Mesothelial cell of epicardium (in vitro differentiated cells): ENCODE results near the gene NAA80. TPM values are rescaled to one million over a fixed set of nuclear protein-coding genes. Genes with fewer than 3 reads are reported as not detected.

Experiments
- DNase-seq, 2 experiments: peaks; one replicate each; pipeline ENCODE4 v3.0.0; 2021; ENCODE audit warnings: low spot score in 2 of 2; ENCODE audit not compliant: unreplicated experiment in 2 of 2
- H3K27ac Mint-ChIP-seq: 2 replicates; pipeline ENCODE4 v1.8.0; 2021; ENCODE audit warnings: mixed read lengths
- H3K27me3 Mint-ChIP-seq: 2 replicates; pipeline ENCODE4 v1.8.0; 2021; ENCODE audit warnings: low read depth, mixed read lengths
- H3K36me3 Mint-ChIP-seq: 2 replicates; pipeline ENCODE4 v1.8.0; 2021; ENCODE audit warnings: mixed read lengths
- H3K4me1 Mint-ChIP-seq: 2 replicates; pipeline ENCODE4 v1.8.0; 2021; ENCODE audit warnings: mixed read lengths
- H3K4me3 Mint-ChIP-seq: 2 replicates; pipeline ENCODE4 v1.8.0; 2021; ENCODE audit warnings: mild to moderate bottlenecking, moderate library complexity, mixed read lengths
- H3K9me3 Mint-ChIP-seq: 2 replicates; pipeline ENCODE4 v1.8.0; 2021; ENCODE audit warnings: mixed read lengths
- CTCF ChIP-seq: fragments of 200-600 bp; sonication (generic); IDR thresholded peaks from one replicate; pipeline ENCODE4 v1.5.0; 2021; ENCODE audit warnings: antibody characterized with exemption; ENCODE audit not compliant: unreplicated experiment
- total RNA-seq: library from RNA; stranded (reverse); gene quantifications from 3 replicates; pipeline ENCODE4 v1.2.1, GENCODE V29; 2021

Gene NAA80
- total RNA-seq, 1 donor from 2014 or later: 17.3 TPM

GRCh38 chr3:50342813-50343633 is 43.8 kb upstream of the NAA80 start:
- peaks cover 71% of the 10 kb centered on the region for H3K27me3 Mint-ChIP-seq
- no peak for DNase-seq
- no peaks in the 10 kb centered on the region for H3K36me3 Mint-ChIP-seq
- TF ChIP-seq CTCF: no peak
- no peak overlapping the region for H3K27ac Mint-ChIP-seq
- peaks cover 27% of the 10 kb centered on the region for H3K4me1 Mint-ChIP-seq
- no peaks in the 10 kb centered on the region for H3K9me3 Mint-ChIP-seq
- H3K4me3 Mint-ChIP-seq: no peak overlapping the region

GRCh38 chr3:50341996-50342650 is 42.9 kb upstream of the NAA80 start:
- H3K27me3 Mint-ChIP-seq: peaks cover 71% of the 10 kb centered on the region
- no peak overlapping the region for H3K27ac Mint-ChIP-seq
- no peak for TF ChIP-seq CTCF
- DNase-seq: no peak
- peaks cover 31% of the 10 kb centered on the region for H3K4me1 Mint-ChIP-seq
- no peaks in the 10 kb centered on the region for H3K9me3 Mint-ChIP-seq
- no peak overlapping the region for H3K4me3 Mint-ChIP-seq
- H3K36me3 Mint-ChIP-seq: no peaks in the 10 kb centered on the region

GRCh38 chr3:50341537-50341936 is 42.3 kb upstream of the NAA80 start:
- H3K27me3 Mint-ChIP-seq: peaks cover 71% of the 10 kb centered on the region
- DNase-seq: no peak
- H3K36me3 Mint-ChIP-seq: no peaks in the 10 kb centered on the region
- no peak overlapping the region for H3K27ac Mint-ChIP-seq
- H3K9me3 Mint-ChIP-seq: no peaks in the 10 kb centered on the region
- peaks cover 32% of the 10 kb centered on the region for H3K4me1 Mint-ChIP-seq
- TF ChIP-seq CTCF: no peak
- H3K4me3 Mint-ChIP-seq: peak overlapping the region; percentile 55

GRCh38 chr3:50340448-50341329 is 41.5 kb upstream of the NAA80 start, which contains the start of gene RASSF1:
TSS of gene RASSF1 (minus strand) at chr3:50340836. CDS start at chr3:50340805, 31 bp downstream.
- H3K4me3 Mint-ChIP-seq: peak within 1 kb of the TSS; percentile 85
- H3K27me3 Mint-ChIP-seq: peaks cover 67% of the 10 kb centered on the region
- H3K9me3 Mint-ChIP-seq: no peaks in the 10 kb centered on the region
- no peak for TF ChIP-seq CTCF
- no peaks in the 10 kb centered on the region for H3K36me3 Mint-ChIP-seq
- H3K27ac Mint-ChIP-seq: peak within 1 kb of the TSS; percentile 39
- DNase-seq: no peak
- H3K4me1 Mint-ChIP-seq: peaks cover 35% of the 10 kb centered on the region

- H3K36me3 Mint-ChIP-seq: no peaks in the 10 kb centered on the region
- H3K9me3 Mint-ChIP-seq: no peaks in the 10 kb centered on the region
- TF ChIP-seq CTCF: no peak
- no peak overlapping the region for H3K27ac Mint-ChIP-seq
- H3K4me3 Mint-ChIP-seq: peak overlapping the region; percentile 85
- no peak for DNase-seq
- peaks cover 36% of the 10 kb centered on the region for H3K4me1 Mint-ChIP-seq
- H3K27me3 Mint-ChIP-seq: peaks cover 62% of the 10 kb centered on the region
Observed at GRCh38 chr3:50340147-50340447, 40.9 kb upstream of the NAA80 start.
